HCT116 (cell line): ENCODE results near the gene LIPN.

ENCODE experiments used
- EZH2phosphoT487 ChIP-seq: fragments of 200-600 bp; IDR thresholded peaks from 2 replicates; pipeline ENCODE4 v1.6.1; 2018; ENCODE audit warnings: antibody characterized with exemption, borderline replicate concordance
- RAD21 ChIP-seq: IDR thresholded peaks from 2 replicates; pipeline ENCODE4 v1.6.1; 2012; ENCODE audit warnings: low read depth, mild to moderate bottlenecking
- YY1 ChIP-seq: IDR thresholded peaks from 2 replicates; pipeline ENCODE4 v1.6.1; 2011; ENCODE audit warnings: low read length, low read depth, moderate library complexity, mild to moderate bottlenecking; ENCODE audit not compliant: insufficient replicate concordance; ENCODE audit errors: extremely low read depth
- TF ChIP-seq, protein P1 (sequence below), 3 experiments: fragments of 200-600 bp in 1 of 3; sonication (generic) in 1 of 3; IDR thresholded peaks in 2 of 3; conservative IDR thresholded peaks in 1 of 3; 2 replicates each; pipeline ENCODE4 v1.5.1; 2012 to 2017; ENCODE audit warnings: low read depth in 2 of 3, low read length in 2 of 3, antibody characterized with exemption in 1 of 3, borderline replicate concordance in 1 of 3, control low read depth in 1 of 3, mild to moderate bottlenecking in 1 of 3, mixed read lengths in 1 of 3, mixed run types in 1 of 3, moderate library complexity in 1 of 3; ENCODE audit not compliant: insufficient read depth in 1 of 3
- TF ChIP-seq, protein P2 (sequence below): IDR thresholded peaks from 2 replicates; pipeline ENCODE4 v1.6.1; 2012

DNA sequence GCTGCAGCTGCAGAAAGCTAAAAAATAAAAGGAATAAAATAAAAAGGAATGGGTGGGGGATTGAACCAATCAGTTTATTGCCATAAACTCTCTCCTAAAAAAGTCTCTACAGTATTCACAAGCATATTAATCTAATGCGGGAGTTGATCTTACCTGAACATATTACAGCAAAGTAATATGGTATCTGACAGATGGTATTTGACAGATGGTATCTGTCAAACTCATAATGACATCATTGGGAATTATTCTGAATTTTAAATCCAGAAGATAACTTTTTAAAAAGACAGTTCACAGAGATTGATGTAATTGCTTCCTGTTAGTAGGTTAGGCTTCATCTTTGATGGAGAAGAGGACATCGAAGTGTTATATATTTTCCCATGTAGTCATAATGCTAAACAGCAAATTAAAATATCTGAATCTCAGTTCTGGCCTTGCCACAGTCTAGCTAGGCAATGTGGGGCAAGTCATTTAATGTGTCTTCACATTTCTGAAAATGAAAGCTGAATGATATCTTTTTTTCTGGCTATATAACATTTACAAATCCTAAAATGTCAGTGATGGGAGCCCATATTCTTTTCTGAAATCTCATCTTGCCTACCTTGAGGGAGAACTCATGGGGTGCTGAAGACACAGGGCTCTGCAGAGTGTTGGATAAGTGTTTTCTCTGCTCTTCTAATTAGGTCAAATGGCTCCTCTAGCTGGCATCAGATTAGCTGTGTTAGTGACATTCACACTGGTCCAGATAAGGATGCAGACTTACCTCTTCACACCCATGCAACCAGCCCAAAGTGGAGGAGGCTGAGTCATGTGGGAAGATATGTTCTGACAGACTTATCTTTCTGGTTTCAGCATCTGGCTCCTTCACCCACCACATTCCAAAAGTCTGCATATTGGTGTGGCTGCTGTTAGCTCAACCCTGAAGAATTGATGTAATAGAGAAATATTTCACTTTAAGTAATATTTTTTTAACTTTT lies 40.6 kb downstream of the LIPN start:
- TF ChIP-seq YY1 (no peak), RAD21 (no peak), EZH2phosphoT487 (no peak)
- TF ChIP-seq, protein P1, sequence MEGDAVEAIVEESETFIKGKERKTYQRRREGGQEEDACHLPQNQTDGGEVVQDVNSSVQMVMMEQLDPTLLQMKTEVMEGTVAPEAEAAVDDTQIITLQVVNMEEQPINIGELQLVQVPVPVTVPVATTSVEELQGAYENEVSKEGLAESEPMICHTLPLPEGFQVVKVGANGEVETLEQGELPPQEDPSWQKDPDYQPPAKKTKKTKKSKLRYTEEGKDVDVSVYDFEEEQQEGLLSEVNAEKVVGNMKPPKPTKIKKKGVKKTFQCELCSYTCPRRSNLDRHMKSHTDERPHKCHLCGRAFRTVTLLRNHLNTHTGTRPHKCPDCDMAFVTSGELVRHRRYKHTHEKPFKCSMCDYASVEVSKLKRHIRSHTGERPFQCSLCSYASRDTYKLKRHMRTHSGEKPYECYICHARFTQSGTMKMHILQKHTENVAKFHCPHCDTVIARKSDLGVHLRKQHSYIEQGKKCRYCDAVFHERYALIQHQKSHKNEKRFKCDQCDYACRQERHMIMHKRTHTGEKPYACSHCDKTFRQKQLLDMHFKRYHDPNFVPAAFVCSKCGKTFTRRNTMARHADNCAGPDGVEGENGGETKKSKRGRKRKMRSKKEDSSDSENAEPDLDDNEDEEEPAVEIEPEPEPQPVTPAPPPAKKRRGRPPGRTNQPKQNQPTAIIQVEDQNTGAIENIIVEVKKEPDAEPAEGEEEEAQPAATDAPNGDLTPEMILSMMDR (IDR thresholded peaks at IDR 0.05 in 2 of 3, conservative IDR thresholded peaks at IDR 0.05 in 1 of 3; ENCODE audit: borderline replicate concordance in 1 of 3, insufficient read depth in 1 of 3, low read depth in 2 of 3, low read length in 2 of 3) = no peak
- TF ChIP-seq, protein P2, sequence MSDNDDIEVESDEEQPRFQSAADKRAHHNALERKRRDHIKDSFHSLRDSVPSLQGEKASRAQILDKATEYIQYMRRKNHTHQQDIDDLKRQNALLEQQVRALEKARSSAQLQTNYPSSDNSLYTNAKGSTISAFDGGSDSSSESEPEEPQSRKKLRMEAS = no peak
